Naive B cell (primary cell): ENCODE measurements around the gene USP38. TPM values are rescaled to one million over a fixed set of nuclear protein-coding genes. Genes with fewer than 3 reads are reported as not detected.
"Not testable (repeated sequence)": the region's sequence is repeated elsewhere in the genome, so short reads cannot be mapped to it uniquely, and the experiment has no call there.

Experiments
- ATAC-seq, 2 donors: fragments of 150-1000 bp; cut with Tn5 transposase; 2 replicates each; pipeline ENCODE4 v1.10.0; 2021; ENCODE audit warnings: low read depth in 2 of 2, mild to moderate bottlenecking in 2 of 2, moderate library complexity in 2 of 2
- DNase-seq: peaks from one replicate; pipeline ENCODE4 v3.0.0; 2022
- H3K27ac Mint-ChIP-seq, 6 donors: one replicate each; pipeline ENCODE4 v1.8.0; 2020 to 2022; ENCODE audit warnings: mild to moderate bottlenecking in 6 of 6, mixed read lengths in 6 of 6, moderate library complexity in 5 of 6, inconsistent platforms in 2 of 6
- H3K27me3 Mint-ChIP-seq, 3 donors: one replicate each; pipeline ENCODE4 v1.8.0; 2021 to 2022; ENCODE audit warnings: mixed read lengths in 3 of 3, mild to moderate bottlenecking in 1 of 3
- H3K36me3 Mint-ChIP-seq, 2 donors: one replicate each; pipeline ENCODE4 v1.8.0; 2020 to 2022; ENCODE audit warnings: mixed read lengths in 2 of 2, inconsistent platforms in 1 of 2, mild to moderate bottlenecking in 1 of 2
- H3K4me1 Mint-ChIP-seq, 3 donors: one replicate each; pipeline ENCODE4 v1.8.0; 2020 to 2022; ENCODE audit warnings: mixed read lengths in 3 of 3, inconsistent platforms in 1 of 3, mild to moderate bottlenecking in 1 of 3, moderate library complexity in 1 of 3
- H3K4me3 Mint-ChIP-seq, 8 donors: one replicate each; pipeline ENCODE4 v1.8.0; 2020 to 2022; ENCODE audit warnings: mild to moderate bottlenecking in 8 of 8, mixed read lengths in 8 of 8, moderate library complexity in 8 of 8, inconsistent platforms in 2 of 8
- H3K9me3 Mint-ChIP-seq, 7 donors: one replicate each; pipeline ENCODE4 v1.8.0; 2020 to 2022; ENCODE audit warnings: mixed read lengths in 7 of 7, mild to moderate bottlenecking in 5 of 7, inconsistent platforms in 2 of 7, moderate library complexity in 1 of 7
- polyA plus RNA-seq, 6 donors: library from polyadenylated mRNA; unstranded; fragments of 300-500 nt; fragmentation: Illumina TruSeq; gene quantifications; one replicate each; pipeline ENCODE4 v1.2.3, GENCODE V29; 2021; ENCODE audit warnings: low read depth in 6 of 6

The USP38 gene
- 10 to 100 TPM; 18.3 to 28.3 (median 22.1) TPM for polyA plus RNA-seq

GRCh38 chr4:143184503-143185252 is at the start of gene USP38:
Gene USP38 (plus strand): TSS chr4:143184917. CDS start chr4:143185451, 534 bp downstream.
- peaks cover 6 to 7% of the 10 kb centered on the region in 2 donors for H3K36me3 Mint-ChIP-seq
- DNase-seq, result peak; percentile 81
- H3K4me3 Mint-ChIP-seq, result peak within 1 kb of the TSS; percentile 83 to 99 (median 93)
- H3K27ac Mint-ChIP-seq, result peak within 1 kb of the TSS; percentile 94 to 99 (median 97)
- peak; percentile 83 to 84 for ATAC-seq
- no peaks in the 10 kb centered on the region for H3K9me3 Mint-ChIP-seq
- H3K27me3 Mint-ChIP-seq, result no peaks in the 10 kb centered on the region
- H3K4me1 Mint-ChIP-seq, result peaks cover 41 to 68% (median 65%) of the 10 kb centered on the region in 3 donors

GRCh38 chr4:143135358-143135757 is 49.4 kb upstream of the USP38 start:
- ATAC-seq (no peak), DNase-seq (no peak)
- H3K4me1 Mint-ChIP-seq, result no peaks in the 10 kb centered on the region
- H3K36me3 Mint-ChIP-seq, result no peaks in the 10 kb centered on the region
- no peak overlapping the region for H3K27ac Mint-ChIP-seq
- H3K27me3 Mint-ChIP-seq, result no peaks in the 10 kb centered on the region
- H3K4me3 Mint-ChIP-seq, result no peak overlapping the region
- H3K9me3 Mint-ChIP-seq, result no peaks in the 10 kb centered on the region

- DNase-seq (no peak), ATAC-seq (no peak)
- Mint-ChIP-seq H3K36me3 (peaks cover 11 to 20% of the 10 kb centered on the region in 2 donors), H3K27ac (no peak overlapping the region), H3K27me3 (peaks cover 0 to 10% (median 0%) of the 10 kb centered on the region in 3 donors), H3K4me1 (no peaks in the 10 kb centered on the region), H3K9me3 (peaks cover 9 to 37% (median 31%) of the 10 kb centered on the region in 7 donors), H3K4me3 (no peak overlapping the region)
Measured at GRCh38 chr4:143140696-143141095, 44.0 kb upstream of the USP38 start.

GRCh38 chr4:143148521-143148920 is 36.2 kb upstream of the USP38 start:
- no peaks in the 10 kb centered on the region for H3K27me3 Mint-ChIP-seq
- H3K36me3 Mint-ChIP-seq, result peaks cover 14 to 24% of the 10 kb centered on the region in 2 donors
- no peaks in the 10 kb centered on the region for H3K4me1 Mint-ChIP-seq
- ATAC-seq (no peak), DNase-seq (no peak)
- H3K4me3 Mint-ChIP-seq, result no peak overlapping the region
- peaks cover 12 to 88% (median 62%) of the 10 kb centered on the region in 7 donors for H3K9me3 Mint-ChIP-seq
- no peak overlapping the region for H3K27ac Mint-ChIP-seq

GRCh38 chr4:143156853-143157252 is 27.9 kb upstream of the USP38 start:
- no peak for DNase-seq
- peaks cover 32 to 51% of the 10 kb centered on the region in 2 donors for H3K36me3 Mint-ChIP-seq
- ATAC-seq, result no peak
- H3K27ac Mint-ChIP-seq, result no peak overlapping the region
- no peaks in the 10 kb centered on the region for H3K4me1 Mint-ChIP-seq
- no peak overlapping the region for H3K4me3 Mint-ChIP-seq
- peaks cover 22 to 71% (median 50%) of the 10 kb centered on the region in 7 donors for H3K9me3 Mint-ChIP-seq
- no peaks in the 10 kb centered on the region for H3K27me3 Mint-ChIP-seq

- no peak for DNase-seq
- no peak for ATAC-seq
- peaks cover 0 to 3% (median under 1%) of the 10 kb centered on the region in 3 donors for H3K4me1 Mint-ChIP-seq
- peaks cover 0 to 30% (median 4%) of the 10 kb centered on the region in 7 donors for H3K9me3 Mint-ChIP-seq
- no peak overlapping the region for H3K27ac Mint-ChIP-seq
- H3K27me3 Mint-ChIP-seq, result no peaks in the 10 kb centered on the region
- no peak overlapping the region for H3K4me3 Mint-ChIP-seq
- peaks cover 16 to 17% of the 10 kb centered on the region in 2 donors for H3K36me3 Mint-ChIP-seq
Measured at GRCh38 chr4:143163614-143164013, 21.1 kb upstream of the USP38 start.

- ATAC-seq, H3K36me3 Mint-ChIP-seq, H3K4me1 Mint-ChIP-seq, H3K27me3 Mint-ChIP-seq, H3K4me3 Mint-ChIP-seq, DNase-seq, H3K27ac Mint-ChIP-seq: not testable (repeated sequence)
- peaks cover 0 to 20% (median 8%) of the 10 kb centered on the region in 7 donors for H3K9me3 Mint-ChIP-seq
Measured at GRCh38 chr4:143166722-143167121, 18.0 kb upstream of the USP38 start.

GRCh38 chr4:143178923-143179322 is 5.8 kb upstream of the USP38 start:
- ATAC-seq, result no peak
- H3K4me3 Mint-ChIP-seq, result no peak overlapping the region

GRCh38 chr4:143183513-143184216 is 1.1 kb upstream of the USP38 start:
- H3K36me3 Mint-ChIP-seq, result peaks cover 11 to 15% of the 10 kb centered on the region in 2 donors
- DNase-seq, result no peak
- H3K27me3 Mint-ChIP-seq, result no peaks in the 10 kb centered on the region
- peaks cover 31 to 58% (median 54%) of the 10 kb centered on the region in 3 donors for H3K4me1 Mint-ChIP-seq
- peaks cover 4 to 7% (median 5%) of the 10 kb centered on the region in 7 donors for H3K9me3 Mint-ChIP-seq
- H3K27ac Mint-ChIP-seq, result peak overlapping the region; percentile 58 to 99 (median 96)
- peak overlapping the region; percentile 83 to 99 (median 93) for H3K4me3 Mint-ChIP-seq
- ATAC-seq, result no peak

More at GRCh38 chr4:143178923-143179322, 5.8 kb upstream of the USP38 start:
- H3K27ac Mint-ChIP-seq, result no peak overlapping the region
- no peaks in the 10 kb centered on the region for H3K27me3 Mint-ChIP-seq
- peaks cover 23 to 31% of the 10 kb centered on the region in 2 donors for H3K36me3 Mint-ChIP-seq
- peaks cover 10 to 34% (median 23%) of the 10 kb centered on the region in 7 donors for H3K9me3 Mint-ChIP-seq
- H3K4me1 Mint-ChIP-seq, result peaks cover 5 to 25% (median 23%) of the 10 kb centered on the region in 3 donors
- DNase-seq, result no peak

- DNase-seq, result no peak
- Mint-ChIP-seq H3K4me1 (peaks cover 36 to 63% (median 59%) of the 10 kb centered on the region in 3 donors), H3K9me3 (peaks cover 0 to 2% (median under 1%) of the 10 kb centered on the region in 7 donors), H3K27me3 (no peaks in the 10 kb centered on the region), H3K27ac (peak overlapping the region; percentile 94 to 99 (median 97)), H3K4me3 (peak overlapping the region; percentile 83 to 99 (median 93)), H3K36me3 (peaks cover 6 to 11% of the 10 kb centered on the region in 2 donors)
- ATAC-seq, result peak; percentile 35 to 43
Measured at GRCh38 chr4:143184217-143184502, 557 bp upstream of the USP38 start.

GRCh38 chr4:143185253-143186107 is 763 bp downstream of the USP38 start:
- peaks cover 45 to 76% (median 72%) of the 10 kb centered on the region in 3 donors for H3K4me1 Mint-ChIP-seq
- DNase-seq (no peak), ATAC-seq (peak in 1 of 2 donors; percentile 7)
- peak overlapping the region; percentile 65 to 97 (median 94) for H3K27ac Mint-ChIP-seq
- no peaks in the 10 kb centered on the region for H3K9me3 Mint-ChIP-seq
- peak overlapping the region; percentile 83 to 99 (median 93) for H3K4me3 Mint-ChIP-seq
- H3K27me3 Mint-ChIP-seq, result no peaks in the 10 kb centered on the region
- peaks cover 6 to 7% of the 10 kb centered on the region in 2 donors for H3K36me3 Mint-ChIP-seq

GRCh38 chr4:143186212-143186611 is 1.5 kb downstream of the USP38 start:
- ATAC-seq, result no peak
- no peaks in the 10 kb centered on the region for H3K27me3 Mint-ChIP-seq
- peaks cover 2 to 6% of the 10 kb centered on the region in 2 donors for H3K36me3 Mint-ChIP-seq
- no peak for DNase-seq
- H3K27ac Mint-ChIP-seq, result peak overlapping the region; percentile 6 to 97 (median 87)
- no peaks in the 10 kb centered on the region for H3K9me3 Mint-ChIP-seq
- H3K4me3 Mint-ChIP-seq, result peak overlapping the region; percentile 83 to 99 (median 93)
- peaks cover 48 to 75% (median 71%) of the 10 kb centered on the region in 3 donors for H3K4me1 Mint-ChIP-seq

GRCh38 chr4:143186649-143187048 is 1.9 kb downstream of the USP38 start:
- peak overlapping the region; percentile 6 to 97 (median 87) for H3K27ac Mint-ChIP-seq
- no peak for ATAC-seq
- H3K36me3 Mint-ChIP-seq, result peaks cover 0 to 6% of the 10 kb centered on the region in 2 donors
- no peaks in the 10 kb centered on the region for H3K9me3 Mint-ChIP-seq
- DNase-seq, result no peak
- peak overlapping the region; percentile 83 to 99 (median 93) for H3K4me3 Mint-ChIP-seq
- no peaks in the 10 kb centered on the region for H3K27me3 Mint-ChIP-seq
- H3K4me1 Mint-ChIP-seq, result peaks cover 48 to 71% (median 68%) of the 10 kb centered on the region in 3 donors
